ENCODE measurements around the gene CRB1.

The CRB1 gene

GRCh38 chr1:197444755-197445154, 176.7 kb downstream of the CRB1 start:
- H3K4me1 ChIP-seq (ENCODE audit: control extremely low read depth in 1 of 4, control insufficient read depth in 4 of 4, insufficient read depth in 4 of 4, low read length in 3 of 4), result no peaks in the 10 kb centered on the region
- H3K4me3 ChIP-seq (ENCODE audit: control insufficient read depth in 1 of 7, extremely low read depth in 1 of 7, insufficient read depth in 4 of 7, low read depth in 2 of 7, low read length in 6 of 7), result no peak overlapping the region
- no peak overlapping the region for H3K27ac ChIP-seq (ENCODE audit: insufficient read depth in 1 of 2, low read depth in 1 of 2, low read length in 2 of 2, poor library complexity in 1 of 2, severe bottlenecking in 2 of 2)
- H3K36me3 ChIP-seq (ENCODE audit: control insufficient read depth in 4 of 4, insufficient read depth in 4 of 4, low read length in 3 of 4), result no peaks in the 10 kb centered on the region
- ChIA-PET CTCF (interaction anchor here (1.0 to 1.1 kb wide), 2 partner anchors 10 to 11 kb away, joined by 3 read pairs; no protein-coding TSS in a partner anchor), POLR2A (no interaction called here)
- WGBS (ENCODE audit: insufficient coverage), result no CpG with 5 or more reads among the region's 1 CpG
- H3K27me3 ChIP-seq (replicated peaks in 2 of 5; ENCODE audit: control insufficient read depth in 4 of 5, insufficient read depth in 5 of 5, low read length in 4 of 5), result no peaks in the 10 kb centered on the region
- DNase-seq, result peak in 2 of 3 donors; percentile 18 to 42
- H3K9me3 ChIP-seq (ENCODE audit: control extremely low read depth in 1 of 5, control insufficient read depth in 4 of 5, insufficient read depth in 2 of 5, low read depth in 1 of 5, low read length in 4 of 5), result no peaks in the 10 kb centered on the region

GRCh38 chr1:197448121-197448779, 180.2 kb downstream of the CRB1 start:
- no peaks in the 10 kb centered on the region for H3K27me3 ChIP-seq (replicated peaks in 2 of 5; ENCODE audit: control insufficient read depth in 4 of 5, insufficient read depth in 5 of 5, low read length in 4 of 5)
- POLR2A ChIA-PET, result no interaction called here
- WGBS (ENCODE audit: insufficient coverage), result 83% methylated on average over 1 of the region's 2 CpGs

GRCh38 chr1:197451381-197451780, 183.3 kb downstream of the CRB1 start:
- Histone ChIP-seq H3K27ac (ENCODE audit: insufficient read depth in 1 of 2, low read depth in 1 of 2, low read length in 2 of 2, poor library complexity in 1 of 2, severe bottlenecking in 2 of 2) (no peak overlapping the region), H3K27me3 (replicated peaks in 2 of 5; ENCODE audit: control insufficient read depth in 4 of 5, insufficient read depth in 5 of 5, low read length in 4 of 5) (no peaks in the 10 kb centered on the region), H3K4me3 (ENCODE audit: control insufficient read depth in 1 of 7, extremely low read depth in 1 of 7, insufficient read depth in 4 of 7, low read depth in 2 of 7, low read length in 6 of 7) (no peak overlapping the region), H3K36me3 (ENCODE audit: control insufficient read depth in 4 of 4, insufficient read depth in 4 of 4, low read length in 3 of 4) (no peaks in the 10 kb centered on the region), H3K9me3 (ENCODE audit: control extremely low read depth in 1 of 5, control insufficient read depth in 4 of 5, insufficient read depth in 2 of 5, low read depth in 1 of 5, low read length in 4 of 5) (no peaks in the 10 kb centered on the region), H3K4me1 (ENCODE audit: control extremely low read depth in 1 of 4, control insufficient read depth in 4 of 4, insufficient read depth in 4 of 4, low read length in 3 of 4) (no peaks in the 10 kb centered on the region)
- POLR2A ChIA-PET, result no interaction called here
- no peak for DNase-seq
- CTCF ChIA-PET, result no interaction called here
- 71% methylated on average over 2 of the region's 5 CpGs for WGBS (ENCODE audit: insufficient coverage)

More at GRCh38 chr1:197448121-197448779, 180.2 kb downstream of the CRB1 start:
- no peaks in the 10 kb centered on the region for H3K4me1 ChIP-seq (ENCODE audit: control extremely low read depth in 1 of 4, control insufficient read depth in 4 of 4, insufficient read depth in 4 of 4, low read length in 3 of 4)
- H3K27ac ChIP-seq (ENCODE audit: insufficient read depth in 1 of 2, low read depth in 1 of 2, low read length in 2 of 2, poor library complexity in 1 of 2, severe bottlenecking in 2 of 2), result no peak overlapping the region
- H3K4me3 ChIP-seq (ENCODE audit: control insufficient read depth in 1 of 7, extremely low read depth in 1 of 7, insufficient read depth in 4 of 7, low read depth in 2 of 7, low read length in 6 of 7), result no peak overlapping the region
- CTCF ChIA-PET, result interaction anchor here (1.1 to 1.7 kb wide), 2 partner anchors 22 to 40 kb away, joined by 4 read pairs; no protein-coding TSS in a partner anchor
- no peaks in the 10 kb centered on the region for H3K36me3 ChIP-seq (ENCODE audit: control insufficient read depth in 4 of 4, insufficient read depth in 4 of 4, low read length in 3 of 4)
- H3K9me3 ChIP-seq (ENCODE audit: control extremely low read depth in 1 of 5, control insufficient read depth in 4 of 5, insufficient read depth in 2 of 5, low read depth in 1 of 5, low read length in 4 of 5), result no peaks in the 10 kb centered on the region
- no peak for DNase-seq

- ChIA-PET CTCF (interaction anchor here (1.5 kb wide), 1 partner anchor 13 kb away, joined by 3 read pairs; no protein-coding TSS in a partner anchor), POLR2A (no interaction called here)
Measured at GRCh38 chr1:197453376-197454058, 185.5 kb downstream of the CRB1 start.

GRCh38 chr1:197462539-197462938, 194.5 kb downstream of the CRB1 start:
- CTCF ChIA-PET, result no interaction called here
- peaks cover 0 to 9% (median 7%) of the 10 kb centered on the region in 4 experiments for H3K4me1 ChIP-seq (ENCODE audit: control extremely low read depth in 1 of 4, control insufficient read depth in 4 of 4, insufficient read depth in 4 of 4, low read length in 3 of 4)
- no peaks in the 10 kb centered on the region for H3K36me3 ChIP-seq (ENCODE audit: control insufficient read depth in 4 of 4, insufficient read depth in 4 of 4, low read length in 3 of 4)
- no peaks in the 10 kb centered on the region for H3K27me3 ChIP-seq (replicated peaks in 2 of 5; ENCODE audit: control insufficient read depth in 4 of 5, insufficient read depth in 5 of 5, low read length in 4 of 5)
- DNase-seq, result no peak
- POLR2A ChIA-PET, result no interaction called here
- 83% methylated on average over 1 of the region's 5 CpGs for WGBS (ENCODE audit: insufficient coverage)
- H3K9me3 ChIP-seq (ENCODE audit: control extremely low read depth in 1 of 5, control insufficient read depth in 4 of 5, insufficient read depth in 2 of 5, low read depth in 1 of 5, low read length in 4 of 5), result no peaks in the 10 kb centered on the region
- H3K27ac ChIP-seq (ENCODE audit: insufficient read depth in 1 of 2, low read depth in 1 of 2, low read length in 2 of 2, poor library complexity in 1 of 2, severe bottlenecking in 2 of 2), result no peak overlapping the region
- H3K4me3 ChIP-seq (ENCODE audit: control insufficient read depth in 1 of 7, extremely low read depth in 1 of 7, insufficient read depth in 4 of 7, low read depth in 2 of 7, low read length in 6 of 7), result no peak overlapping the region

More at GRCh38 chr1:197453376-197454058, 185.5 kb downstream of the CRB1 start:
- Histone ChIP-seq H3K27ac (ENCODE audit: insufficient read depth in 1 of 2, low read depth in 1 of 2, low read length in 2 of 2, poor library complexity in 1 of 2, severe bottlenecking in 2 of 2) (no peak overlapping the region), H3K4me1 (ENCODE audit: control extremely low read depth in 1 of 4, control insufficient read depth in 4 of 4, insufficient read depth in 4 of 4, low read length in 3 of 4) (no peaks in the 10 kb centered on the region), H3K27me3 (replicated peaks in 2 of 5; ENCODE audit: control insufficient read depth in 4 of 5, insufficient read depth in 5 of 5, low read length in 4 of 5) (no peaks in the 10 kb centered on the region), H3K9me3 (ENCODE audit: control extremely low read depth in 1 of 5, control insufficient read depth in 4 of 5, insufficient read depth in 2 of 5, low read depth in 1 of 5, low read length in 4 of 5) (no peaks in the 10 kb centered on the region), H3K4me3 (ENCODE audit: control insufficient read depth in 1 of 7, extremely low read depth in 1 of 7, insufficient read depth in 4 of 7, low read depth in 2 of 7, low read length in 6 of 7) (no peak overlapping the region), H3K36me3 (ENCODE audit: control insufficient read depth in 4 of 4, insufficient read depth in 4 of 4, low read length in 3 of 4) (no peaks in the 10 kb centered on the region)
- no CpG with 5 or more reads among the region's 1 CpG for WGBS (ENCODE audit: insufficient coverage)
- DNase-seq, result no peak

GRCh38 chr1:197463142-197463541, 195.1 kb downstream of the CRB1 start:
- ChIA-PET CTCF (no interaction called here), POLR2A (no interaction called here)
- Histone ChIP-seq H3K27ac (ENCODE audit: insufficient read depth in 1 of 2, low read depth in 1 of 2, low read length in 2 of 2, poor library complexity in 1 of 2, severe bottlenecking in 2 of 2) (no peak overlapping the region), H3K27me3 (replicated peaks in 2 of 5; ENCODE audit: control insufficient read depth in 4 of 5, insufficient read depth in 5 of 5, low read length in 4 of 5) (no peaks in the 10 kb centered on the region), H3K9me3 (ENCODE audit: control extremely low read depth in 1 of 5, control insufficient read depth in 4 of 5, insufficient read depth in 2 of 5, low read depth in 1 of 5, low read length in 4 of 5) (no peaks in the 10 kb centered on the region), H3K4me1 (ENCODE audit: control extremely low read depth in 1 of 4, control insufficient read depth in 4 of 4, insufficient read depth in 4 of 4, low read length in 3 of 4) (peaks cover 0 to 15% (median 13%) of the 10 kb centered on the region in 4 experiments), H3K4me3 (ENCODE audit: control insufficient read depth in 1 of 7, extremely low read depth in 1 of 7, insufficient read depth in 4 of 7, low read depth in 2 of 7, low read length in 6 of 7) (no peak overlapping the region), H3K36me3 (ENCODE audit: control insufficient read depth in 4 of 4, insufficient read depth in 4 of 4, low read length in 3 of 4) (no peaks in the 10 kb centered on the region)
- DNase-seq, result no peak

GRCh38 chr1:197464044-197464443, 196.0 kb downstream of the CRB1 start:
- H3K27me3 ChIP-seq (replicated peaks in 2 of 5; ENCODE audit: control insufficient read depth in 4 of 5, insufficient read depth in 5 of 5, low read length in 4 of 5), result no peaks in the 10 kb centered on the region
- no peak overlapping the region for H3K27ac ChIP-seq (ENCODE audit: insufficient read depth in 1 of 2, low read depth in 1 of 2, low read length in 2 of 2, poor library complexity in 1 of 2, severe bottlenecking in 2 of 2)
- no peaks in the 10 kb centered on the region for H3K36me3 ChIP-seq (ENCODE audit: control insufficient read depth in 4 of 4, insufficient read depth in 4 of 4, low read length in 3 of 4)
- CTCF ChIA-PET, result no interaction called here
- DNase-seq, result peak in 2 of 3 donors; percentile 24 to 33
- no peak overlapping the region for H3K4me3 ChIP-seq (ENCODE audit: control insufficient read depth in 1 of 7, extremely low read depth in 1 of 7, insufficient read depth in 4 of 7, low read depth in 2 of 7, low read length in 6 of 7)
- H3K4me1 ChIP-seq (ENCODE audit: control extremely low read depth in 1 of 4, control insufficient read depth in 4 of 4, insufficient read depth in 4 of 4, low read length in 3 of 4), result peaks cover 4 to 24% (median 22%) of the 10 kb centered on the region in 4 experiments
- POLR2A ChIA-PET, result no interaction called here
- 89% methylated on average over 5 of the region's 7 CpGs for WGBS (ENCODE audit: insufficient coverage)
- no peaks in the 10 kb centered on the region for H3K9me3 ChIP-seq (ENCODE audit: control extremely low read depth in 1 of 5, control insufficient read depth in 4 of 5, insufficient read depth in 2 of 5, low read depth in 1 of 5, low read length in 4 of 5)
